Inferior parietal cortex (tissue), 1 donor: ENCODE data around the gene MOB1A.

Experiments used
- DNase-seq: peaks from one replicate; pipeline ENCODE4 v3.0.0-alpha.2; 2016; ENCODE audit errors: extremely low spot score

MOB1A gene

DNA sequence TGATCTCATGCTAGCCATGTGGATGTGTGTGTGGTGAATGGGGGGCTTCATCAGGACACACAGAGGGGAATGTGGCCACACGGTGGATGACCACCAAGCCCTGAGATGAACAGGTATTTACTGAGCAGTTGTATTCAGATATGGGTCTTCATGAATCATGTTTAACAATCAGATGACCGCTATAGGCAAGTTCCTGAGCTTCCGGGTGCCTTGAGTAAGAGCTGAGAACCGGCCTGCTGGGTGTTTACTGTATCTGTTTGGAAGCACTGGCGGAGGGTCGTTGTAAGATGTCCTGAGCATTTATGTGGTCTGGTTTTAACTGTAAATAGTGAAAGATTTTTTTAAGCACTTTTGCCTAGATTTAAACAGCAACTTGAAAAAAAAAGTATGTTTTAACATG, 74.9 kb downstream of the MOB1A start:
- DNase-seq, result no peak
